ENCODE measurements around the gene RUBCN.

Gene RUBCN

DNA sequence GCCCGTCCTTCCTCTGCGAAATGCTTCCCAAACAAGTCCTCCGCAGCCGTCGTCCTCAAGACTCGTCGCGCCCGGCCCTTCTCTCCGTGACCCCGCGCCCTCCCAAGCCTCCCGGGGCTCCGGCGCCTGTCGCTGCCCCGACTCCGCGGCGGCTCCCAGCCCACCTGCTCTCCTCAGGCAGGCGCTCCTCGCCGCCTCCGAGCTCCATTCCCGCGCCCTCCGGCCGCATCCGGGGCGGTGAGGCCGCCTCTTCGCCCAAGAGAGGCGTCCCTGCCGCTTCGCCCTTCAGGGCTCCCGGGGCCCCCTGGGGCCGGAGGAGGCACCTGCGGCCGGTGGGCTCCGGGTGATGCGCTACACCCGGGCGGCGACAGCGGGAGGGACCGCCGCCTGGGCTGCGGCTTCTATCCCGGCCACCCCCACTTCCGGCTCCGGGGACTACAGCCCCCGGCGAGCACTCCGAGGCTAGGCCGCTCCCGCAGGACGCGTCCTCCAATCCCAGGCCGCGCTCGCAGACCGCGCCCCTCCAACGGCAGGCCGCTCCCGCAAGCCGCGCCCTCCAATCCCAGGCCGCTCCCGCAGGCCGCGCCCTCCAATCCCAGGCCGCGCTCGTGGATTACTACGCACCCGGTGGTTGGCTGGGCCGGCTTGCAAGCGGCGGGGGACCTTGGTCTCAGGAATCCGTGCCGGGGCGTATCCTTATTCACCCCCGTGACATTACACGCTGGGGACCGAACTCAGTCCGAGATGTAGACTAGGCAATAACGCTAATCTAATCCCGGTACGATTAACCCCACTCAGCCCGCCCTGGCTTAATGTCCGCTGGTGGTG is at the start of gene RUBCN:
Gene RUBCN (minus strand): TSS at position 414 of the 828 bp plus-strand sequence. CDS start 185 bp downstream, at position 229.
- DNase-seq (ENCODE audit: low spot score), result peak; percentile 97

DNA sequence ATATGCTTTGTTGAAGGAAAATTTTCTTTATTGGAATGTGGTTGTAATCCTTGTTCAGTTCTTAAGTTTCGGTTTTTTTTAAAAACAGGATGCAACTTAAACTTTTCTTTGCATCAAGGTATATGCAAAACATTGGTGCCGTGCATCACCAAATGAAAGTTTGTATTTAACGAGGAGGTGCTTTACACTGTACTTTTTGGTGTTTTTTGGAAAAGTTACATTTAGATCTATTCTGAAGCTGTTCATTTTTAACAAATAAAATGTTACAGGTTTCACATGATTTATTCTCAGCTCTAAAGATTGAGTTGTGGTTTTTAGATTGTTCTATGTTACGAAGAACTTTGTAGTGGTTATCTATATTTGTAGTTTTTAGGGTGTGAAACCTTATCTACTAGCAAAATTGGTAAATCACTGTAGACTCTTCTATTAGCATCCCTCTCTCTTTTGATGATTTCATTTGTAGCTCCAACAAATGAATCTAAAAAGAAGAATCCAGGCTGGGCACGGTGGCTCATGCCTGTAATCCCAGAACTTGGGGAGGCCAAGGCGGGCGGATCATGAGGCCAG is 47.4 kb upstream of the RUBCN start:
- DNase-seq (ENCODE audit: low spot score), result no peak

DNA sequence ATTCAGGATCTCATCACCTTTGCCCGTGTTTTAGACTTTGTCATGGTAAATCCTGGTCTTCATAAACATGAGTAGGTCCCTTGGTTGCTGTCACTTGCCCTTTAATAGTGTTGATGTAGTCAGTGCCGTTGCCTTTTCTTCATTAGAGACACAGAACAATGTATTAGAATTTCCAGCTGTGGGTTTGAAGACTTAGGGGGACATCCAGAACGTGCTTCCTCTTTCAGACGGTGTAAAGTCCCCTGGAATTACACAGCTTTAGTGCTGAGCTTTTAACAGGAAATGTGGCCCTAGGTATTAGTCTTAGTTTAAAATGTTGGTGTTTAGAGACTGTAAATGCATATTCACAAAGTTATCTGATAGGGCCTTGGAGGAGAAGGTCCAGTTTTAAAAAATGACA is 45.5 kb upstream of the RUBCN start:
- no peak for DNase-seq (ENCODE audit: low spot score)

DNA sequence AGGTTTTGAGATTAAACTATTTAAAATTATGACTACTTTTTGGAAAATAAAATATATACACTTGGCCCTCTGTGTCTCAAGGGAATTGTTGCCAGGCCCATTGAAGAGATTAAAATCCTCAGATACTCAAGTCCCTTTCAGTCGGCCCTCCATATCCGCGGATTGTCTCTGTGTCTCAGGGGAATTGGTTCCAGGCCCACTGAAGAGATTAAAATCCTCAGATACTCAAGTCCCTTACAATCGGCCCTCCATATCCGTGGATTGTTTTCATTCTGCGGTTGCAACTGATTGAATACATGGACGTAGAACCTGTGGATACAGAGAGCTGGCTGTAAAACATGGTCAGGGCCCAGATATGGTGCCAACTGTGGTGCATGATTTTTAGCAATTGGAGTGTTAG is 38.6 kb upstream of the RUBCN start:
- no peak for DNase-seq (ENCODE audit: low spot score)

DNA sequence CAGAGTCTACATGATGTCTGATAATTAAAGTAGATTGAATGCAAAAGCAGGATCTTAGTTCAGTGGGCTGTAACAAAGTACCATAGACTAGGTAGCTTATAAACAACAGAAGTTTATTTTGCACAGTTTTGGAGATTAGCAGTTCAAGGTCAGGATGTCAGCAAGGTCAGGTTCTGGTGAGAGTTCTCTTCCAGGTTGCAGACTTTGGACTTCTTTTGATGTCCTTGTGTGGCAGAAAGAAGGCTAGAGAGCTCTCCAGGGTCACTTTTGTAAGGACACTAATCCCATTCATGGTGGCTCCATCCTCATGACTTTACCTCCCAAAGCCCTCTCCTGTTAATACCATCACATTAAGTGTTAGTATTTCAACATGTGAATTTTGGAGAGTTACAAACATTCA is 25.1 kb upstream of the RUBCN start:
- DNase-seq (ENCODE audit: low spot score), result no peak

DNA sequence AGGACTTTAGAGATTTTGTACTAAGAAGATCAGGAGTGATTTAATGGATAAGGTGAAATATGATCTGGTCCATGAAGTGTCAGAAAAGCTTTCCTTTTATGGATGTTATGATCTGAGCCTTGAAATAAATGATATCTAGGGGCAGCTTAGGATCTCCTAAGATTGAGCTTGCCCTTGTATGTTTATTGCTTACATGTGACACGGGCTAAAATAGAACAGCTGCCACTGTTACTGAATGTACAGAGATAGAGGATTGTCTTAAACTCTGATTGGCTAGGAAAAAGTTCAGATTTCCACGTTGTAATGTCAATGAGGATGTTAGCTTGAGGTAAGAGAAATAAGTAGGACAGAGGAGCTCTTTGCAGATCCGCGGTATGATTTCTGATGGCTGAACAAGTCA is 21.8 kb upstream of the RUBCN start:
- no peak for DNase-seq (ENCODE audit: low spot score)

DNA sequence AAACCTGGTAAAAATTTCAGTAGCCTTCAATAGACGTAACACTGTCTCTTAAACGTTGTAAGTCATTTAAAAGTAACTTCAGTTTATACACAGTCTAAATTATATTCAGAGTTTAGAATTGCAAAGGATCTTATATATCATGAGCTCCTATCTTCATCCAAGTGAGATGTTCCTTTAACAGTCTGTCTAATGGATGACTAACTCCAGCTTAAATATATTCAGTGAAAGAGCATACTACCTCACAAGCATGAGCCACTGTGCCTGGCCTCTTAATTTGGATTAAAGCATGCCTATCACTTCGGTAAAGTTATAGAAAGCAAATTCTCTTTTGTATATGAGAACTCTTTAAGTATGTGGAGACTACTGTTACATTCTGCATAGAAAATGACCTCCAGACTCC is 20.0 kb upstream of the RUBCN start:
- no peak for DNase-seq (ENCODE audit: low spot score)

DNA sequence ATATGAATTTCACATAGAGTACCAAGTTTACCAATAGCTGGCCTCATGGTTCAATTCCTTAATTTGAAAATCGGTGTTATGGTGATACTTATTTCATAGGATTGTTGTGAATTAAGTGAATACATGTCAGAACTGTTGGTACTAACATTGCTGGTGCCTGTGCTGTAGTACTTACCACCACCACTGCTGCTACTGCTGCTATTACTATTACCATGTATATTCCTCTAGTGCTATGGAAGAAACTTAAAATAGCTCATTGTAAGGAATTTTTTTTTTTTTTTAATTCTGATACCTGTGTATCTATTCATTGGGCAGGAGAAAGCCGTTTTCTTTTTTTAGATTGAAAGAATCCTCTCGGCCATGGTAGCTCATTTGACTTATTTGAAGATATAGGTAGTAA is 16.6 kb upstream of the RUBCN start:
- DNase-seq (ENCODE audit: low spot score), result no peak

DNA sequence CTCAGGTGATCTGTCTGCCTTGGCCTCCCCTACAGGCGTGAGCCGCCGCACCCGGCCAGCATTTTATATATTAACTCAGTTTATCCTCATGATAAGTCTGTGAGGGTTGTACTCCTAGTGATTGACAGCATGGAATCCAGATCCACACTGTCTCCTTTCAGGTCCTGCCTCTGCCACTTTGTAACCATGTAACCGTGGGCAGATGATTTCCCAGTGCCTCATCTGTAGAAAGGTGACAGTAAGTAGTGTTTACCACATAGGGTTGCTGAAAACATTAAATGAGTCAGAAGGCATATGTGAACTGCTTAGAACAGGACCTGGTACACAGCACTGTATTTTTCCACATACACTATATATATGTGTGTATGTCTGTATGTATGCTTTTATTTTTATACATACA is 15.4 kb upstream of the RUBCN start:
- DNase-seq (ENCODE audit: low spot score), result no peak

DNA sequence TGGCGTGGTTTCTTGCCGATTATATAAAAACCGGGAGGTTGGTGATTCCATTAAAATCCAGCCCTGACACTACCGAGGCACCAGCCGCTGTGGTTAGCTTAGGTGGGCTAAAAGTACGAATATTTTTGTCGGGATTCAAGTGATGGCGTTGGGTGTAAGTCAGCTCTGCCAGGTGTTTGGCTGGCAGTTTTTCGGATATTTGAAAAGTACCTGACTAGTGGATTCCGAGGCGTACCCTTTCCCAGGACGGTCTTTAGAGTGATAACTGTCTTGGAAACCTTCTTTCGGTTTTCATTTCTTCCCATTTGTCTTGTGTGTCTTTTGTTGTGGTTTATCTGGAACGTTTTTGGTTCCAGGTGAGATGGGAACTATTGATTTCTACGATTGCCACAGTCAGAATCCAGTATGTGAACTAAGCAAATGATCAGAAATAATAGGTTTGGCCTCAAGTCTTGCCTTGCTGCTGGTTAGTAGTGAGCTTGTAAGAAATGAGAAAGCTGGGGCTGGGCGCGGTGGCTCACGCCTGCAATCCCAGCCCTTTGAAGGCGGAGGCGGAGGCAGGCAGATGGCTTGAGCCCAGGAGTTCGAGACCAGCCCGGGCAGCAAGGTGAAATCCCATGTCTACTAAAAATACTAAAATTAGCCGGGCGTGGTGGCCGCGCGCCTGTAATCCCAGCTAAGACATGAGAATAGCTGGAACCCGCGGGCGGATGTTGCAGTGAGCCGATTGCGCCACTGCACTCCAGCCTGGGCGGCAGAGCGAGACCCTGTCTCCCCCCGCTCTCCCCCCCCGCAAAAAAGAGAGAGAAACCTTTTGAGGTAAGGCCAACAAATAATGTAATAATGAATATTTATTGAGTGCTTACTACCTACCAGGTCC is 14.4 kb upstream of the RUBCN start:
- peak; percentile 18 for DNase-seq (ENCODE audit: low spot score)

DNA sequence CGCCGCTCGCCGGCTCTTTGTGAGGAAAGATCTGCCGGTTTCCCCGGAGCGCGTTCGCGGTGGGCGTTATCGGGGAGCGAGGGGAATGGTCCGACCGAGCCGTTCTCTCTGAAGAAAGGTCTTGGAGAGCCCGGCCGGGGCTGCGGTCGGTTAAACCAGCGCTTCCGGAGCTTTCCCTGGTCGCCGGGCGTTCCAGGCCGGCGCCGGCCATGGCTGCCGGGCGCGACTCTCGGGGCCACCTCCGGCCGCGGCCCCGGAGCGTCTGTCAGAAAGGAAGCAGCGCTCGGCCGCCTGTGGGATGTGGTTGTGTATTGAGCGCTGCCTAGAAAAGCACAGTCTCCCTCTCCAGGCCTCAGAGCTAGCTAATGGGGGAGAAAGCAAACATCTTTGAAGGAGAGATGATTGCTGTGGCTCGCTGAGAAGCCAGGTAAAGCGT is 13.7 kb upstream of the RUBCN start:
- peak; percentile 61 for DNase-seq (ENCODE audit: low spot score)

DNA sequence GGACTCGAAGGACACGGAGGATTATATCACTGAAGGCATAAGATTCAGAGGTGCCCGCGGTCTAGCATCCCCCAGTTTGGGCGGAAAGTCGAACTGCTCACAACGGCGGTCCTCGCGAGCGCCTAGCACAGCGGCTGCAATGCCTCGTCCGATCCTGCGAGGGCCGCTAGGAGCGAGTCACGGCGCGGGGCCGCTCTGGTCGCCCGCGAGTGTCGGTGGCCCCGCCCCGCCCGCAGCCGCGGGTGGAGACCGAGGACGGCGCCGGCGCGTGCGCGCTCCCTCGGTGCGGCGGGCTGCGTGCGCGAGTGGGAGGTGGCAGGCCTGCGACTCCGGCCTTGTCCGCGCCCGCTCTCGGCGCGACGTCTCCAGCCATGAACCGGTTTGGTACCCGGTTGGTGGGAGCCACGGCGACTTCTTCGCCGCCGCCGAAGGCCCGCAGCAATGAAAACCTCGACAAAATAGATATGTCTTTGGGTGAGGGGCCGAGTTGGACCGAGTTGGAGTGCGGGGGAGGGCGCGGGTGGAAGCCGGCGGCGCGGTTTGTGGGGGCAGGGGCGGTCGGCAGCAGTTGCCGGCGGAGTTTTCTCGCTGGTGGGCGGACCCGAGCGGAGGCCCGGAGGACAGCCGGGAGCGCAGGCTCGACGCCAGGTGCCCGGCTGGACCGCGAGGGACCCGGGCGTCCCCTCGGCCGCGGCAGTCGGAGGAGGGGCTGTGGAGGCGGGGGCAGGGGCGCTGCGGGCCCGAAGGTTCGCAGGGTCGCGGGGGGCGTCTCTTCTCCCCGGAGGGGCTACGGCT is 13.1 kb upstream of the RUBCN start, which contains the start of gene FYTTD1:
Gene FYTTD1 (plus strand): TSS at position 283 of the 795 bp plus-strand sequence. CDS start 89 bp downstream, at position 372.
- DNase-seq (ENCODE audit: low spot score), result peak; percentile 95

DNA sequence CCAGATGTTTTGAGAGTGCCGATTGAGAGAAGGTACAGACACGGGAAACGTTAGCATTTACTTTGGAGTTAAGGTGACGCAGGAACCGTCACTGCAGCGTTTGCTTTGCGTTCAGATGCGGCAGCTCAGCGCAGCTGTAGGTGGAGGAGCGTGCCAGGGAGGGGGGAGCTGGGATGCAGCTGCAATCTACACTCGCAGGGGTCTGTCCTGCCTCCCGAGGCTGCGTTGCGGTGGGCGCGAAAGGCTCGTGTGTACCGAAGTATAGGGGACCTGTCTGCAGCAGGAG is 12.6 kb upstream of the RUBCN start:
- DNase-seq (ENCODE audit: low spot score), result peak; percentile 74

DNA sequence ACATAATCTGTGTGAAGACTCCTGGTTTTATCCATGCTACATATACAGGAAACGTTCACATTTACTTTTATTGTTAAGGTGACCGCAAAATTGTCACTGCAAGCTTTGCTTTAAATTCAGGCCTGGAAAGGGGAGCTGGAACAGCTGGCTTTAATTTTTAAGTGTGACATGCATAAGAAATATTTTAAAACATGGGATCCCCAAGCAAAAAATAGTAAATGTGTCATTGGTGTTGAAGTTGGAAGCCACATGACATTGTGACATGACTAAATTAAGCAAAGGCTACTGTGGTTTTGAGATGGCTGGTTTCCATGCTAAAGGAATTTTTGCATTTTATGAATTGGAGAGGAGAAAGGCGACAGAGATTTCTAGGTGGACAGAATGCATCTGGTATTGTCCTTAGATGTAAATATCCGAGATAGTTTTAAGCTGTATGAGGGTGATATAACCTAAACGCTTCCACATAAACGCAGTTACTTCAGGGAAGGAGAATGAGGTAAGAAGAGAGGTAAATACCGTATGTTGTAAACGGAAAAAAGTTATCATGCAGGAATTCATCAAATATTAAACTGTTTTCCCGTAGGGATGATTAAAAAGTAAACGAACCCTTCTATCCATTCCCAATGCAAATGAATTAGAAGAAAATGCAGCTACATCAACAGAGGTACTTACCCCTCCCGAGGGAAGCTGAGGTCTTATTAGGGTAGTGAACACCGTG is 12.1 kb upstream of the RUBCN start:
- no peak for DNase-seq (ENCODE audit: low spot score)

DNA sequence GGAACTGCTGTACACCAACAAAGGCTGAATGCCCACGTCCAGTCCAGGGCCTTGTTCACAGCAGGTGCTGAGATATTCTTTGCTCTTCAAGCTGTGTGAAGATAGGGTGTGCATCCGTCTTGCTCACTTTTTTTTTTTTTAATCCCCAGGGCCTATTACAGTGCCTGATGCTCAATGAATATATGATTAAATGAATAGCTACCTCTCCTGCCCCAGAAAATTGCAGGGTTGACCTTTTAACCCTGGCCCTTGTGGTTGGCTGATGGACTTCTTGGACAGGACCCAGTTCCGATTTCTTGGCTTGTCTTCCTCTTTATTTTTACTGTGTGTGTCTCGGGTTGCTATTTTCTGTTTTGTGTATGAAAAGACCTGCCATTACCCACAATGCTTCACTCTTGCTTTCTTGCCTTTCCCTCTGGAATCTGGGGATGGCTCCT is 10.1 kb upstream of the RUBCN start:
- no peak for DNase-seq (ENCODE audit: low spot score)

DNA sequence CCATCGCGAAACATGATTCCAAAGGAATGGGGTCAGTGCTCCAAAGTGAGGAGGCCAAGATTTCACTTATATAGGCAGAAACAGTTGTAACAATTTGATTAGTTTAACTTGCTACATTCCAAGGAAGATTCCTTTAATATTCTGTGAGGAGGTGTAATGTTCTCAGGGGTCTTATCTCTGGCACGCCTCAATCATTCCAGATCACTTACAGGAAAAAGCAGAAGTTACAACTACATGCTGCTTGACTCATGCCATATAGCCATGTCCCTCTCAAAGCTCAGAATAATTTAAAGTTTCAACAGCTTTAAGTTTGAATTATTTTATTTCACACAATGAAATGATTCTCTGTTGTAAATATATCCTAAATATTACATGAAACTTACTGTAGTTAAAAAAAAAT is 9.5 kb upstream of the RUBCN start:
- no peak for DNase-seq (ENCODE audit: low spot score)

DNA sequence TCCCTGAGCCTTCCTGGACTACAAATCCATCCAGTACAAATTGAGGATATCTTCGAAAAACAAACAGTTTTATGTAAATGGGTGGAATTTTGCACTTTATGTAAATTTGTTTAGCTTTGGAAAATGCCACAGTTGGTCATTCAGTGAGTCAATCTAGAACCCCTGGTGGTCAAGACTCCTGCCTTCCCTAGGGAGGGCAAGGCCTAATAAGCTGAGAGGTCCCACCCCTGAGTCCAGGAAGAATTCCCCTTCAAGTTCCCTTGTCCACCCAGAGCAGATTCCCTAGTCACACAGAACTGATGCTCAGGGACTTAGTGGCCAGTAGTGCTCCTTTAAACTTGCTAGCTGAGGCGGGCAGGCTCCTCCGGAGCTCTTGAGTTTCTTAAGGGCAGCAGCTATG is 6.1 kb upstream of the RUBCN start:
- no peak for DNase-seq (ENCODE audit: low spot score)

DNA sequence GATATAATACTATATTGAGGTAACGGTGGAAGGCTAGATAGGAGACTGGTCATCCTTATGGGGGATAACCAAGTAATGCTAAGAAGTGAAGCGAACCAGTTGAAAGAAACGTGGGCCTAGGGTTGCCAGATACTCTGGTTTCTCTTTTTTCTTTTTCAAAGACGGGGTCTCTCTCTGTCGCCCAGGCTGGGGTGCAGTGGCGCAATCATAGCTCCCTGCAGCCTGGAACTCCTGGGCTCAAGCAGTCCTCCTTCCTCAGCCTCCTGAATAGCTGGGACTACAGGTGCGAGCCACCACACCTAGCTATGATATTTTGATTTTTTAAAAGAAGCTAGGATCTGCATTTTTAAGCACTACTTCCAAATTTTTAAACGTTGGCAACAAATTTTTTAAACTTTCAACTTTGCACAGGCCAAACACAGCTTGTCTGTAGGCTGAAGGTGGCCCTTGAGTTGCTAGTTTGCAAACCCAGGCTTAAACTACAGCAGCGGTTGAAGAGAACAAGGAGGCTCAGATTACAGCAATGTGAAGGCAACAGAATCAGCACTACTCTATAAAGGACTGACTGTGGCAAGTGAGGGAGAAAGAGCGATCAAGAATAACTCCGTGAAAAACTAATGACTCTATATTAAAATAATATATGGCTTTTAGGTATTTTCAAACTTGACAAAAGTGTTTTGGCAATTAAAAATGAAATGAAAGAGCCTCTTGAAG is 1.2 kb upstream of the RUBCN start:
- no peak for DNase-seq (ENCODE audit: low spot score)

DNA sequence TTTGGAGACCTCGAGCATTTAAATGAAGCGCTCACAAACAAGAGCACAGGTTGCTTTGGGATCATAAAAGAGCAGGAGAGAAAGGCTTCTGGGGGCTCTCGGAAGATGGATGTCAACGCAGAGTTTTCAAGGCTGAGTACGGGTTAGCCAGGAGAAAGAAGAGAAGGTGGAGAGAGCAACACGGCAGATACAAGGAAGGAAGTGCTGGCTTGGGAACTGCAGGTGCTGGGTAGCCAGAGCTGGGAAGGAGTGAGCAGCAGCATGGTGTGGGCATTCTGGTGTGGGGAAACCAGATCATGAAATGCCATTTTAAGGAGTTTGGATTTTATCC is 580 bp upstream of the RUBCN start:
- no peak for DNase-seq (ENCODE audit: low spot score)

DNA sequence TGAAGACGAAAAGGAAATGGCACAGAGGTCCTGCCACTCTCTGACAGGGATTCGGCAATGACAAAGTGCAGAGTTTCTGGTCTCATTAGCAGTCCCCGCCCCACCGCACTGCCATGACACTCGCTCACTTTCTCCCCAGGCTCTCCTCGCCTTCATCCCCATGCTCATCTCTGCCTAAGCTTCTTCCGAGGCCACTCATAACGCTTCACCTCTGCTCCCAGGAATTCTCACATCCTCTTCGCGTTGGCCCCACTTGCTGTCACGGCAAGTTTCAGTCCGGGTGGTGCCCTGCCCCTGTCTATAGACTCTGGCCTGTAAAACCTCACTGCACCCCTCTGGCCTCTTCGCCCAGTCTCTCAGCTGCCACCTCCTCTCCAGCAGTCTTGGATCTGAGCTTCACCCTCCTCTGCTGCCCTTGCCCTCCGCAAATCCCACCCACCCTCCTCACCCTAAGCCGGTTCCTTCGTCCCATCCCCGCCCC is 654 bp downstream of the RUBCN start:
- DNase-seq (ENCODE audit: low spot score), result no peak

All from putamen (tissue), 1 donor.